ENCODE measurements around the gene IPO5.
"Not testable (repeated sequence)": the region's sequence is repeated elsewhere in the genome, so short reads cannot be mapped to it uniquely, and the experiment has no call there.

The IPO5 gene

GRCh38 chr13:98014766-98015165 is 61.3 kb downstream of the IPO5 start:
- no peak for DNase-seq (ENCODE audit: low read depth)

GRCh38 chr13:98018293-98018692 is 64.8 kb downstream of the IPO5 start:
- no peak for DNase-seq (ENCODE audit: low read depth)

- no peak for DNase-seq (ENCODE audit: low read depth)
Measured at GRCh38 chr13:98019186-98019585, 65.7 kb downstream of the IPO5 start.

GRCh38 chr13:98020271-98020670 is 66.8 kb downstream of the IPO5 start:
- DNase-seq (ENCODE audit: low read depth): no peak

- DNase-seq (ENCODE audit: low read depth): no peak
Measured at GRCh38 chr13:98022210-98022609, 68.7 kb downstream of the IPO5 start.

- DNase-seq (ENCODE audit: low read depth): no peak
Measured at GRCh38 chr13:98025480-98026025, 72.1 kb downstream of the IPO5 start.

- no peak for DNase-seq (ENCODE audit: low read depth)
Measured at GRCh38 chr13:98026457-98026857, 73.0 kb downstream of the IPO5 start.

GRCh38 chr13:98032168-98032567 is 78.7 kb downstream of the IPO5 start:
- DNase-seq (ENCODE audit: low read depth): no peak

GRCh38 chr13:98033277-98034247 is 80.1 kb downstream of the IPO5 start:
- DNase-seq (ENCODE audit: low read depth): no peak

GRCh38 chr13:98035373-98035772 is 81.9 kb downstream of the IPO5 start:
- no peak for DNase-seq (ENCODE audit: low read depth)

GRCh38 chr13:98036564-98037302 is 83.3 kb downstream of the IPO5 start:
- DNase-seq (ENCODE audit: low read depth): not testable (repeated sequence)

- DNase-seq (ENCODE audit: low read depth): no peak
Measured at GRCh38 chr13:98039261-98039660, 85.8 kb downstream of the IPO5 start.

- DNase-seq (ENCODE audit: low read depth): no peak
Measured at GRCh38 chr13:98039964-98040363, 86.5 kb downstream of the IPO5 start.

GRCh38 chr13:98041081-98041820 is 87.8 kb downstream of the IPO5 start:
- DNase-seq (ENCODE audit: low read depth): no peak

GRCh38 chr13:98044301-98044700 is 90.8 kb downstream of the IPO5 start:
- DNase-seq (ENCODE audit: low read depth): no peak

- DNase-seq (ENCODE audit: low read depth): not testable (repeated sequence)
Measured at GRCh38 chr13:98047785-98048184, 94.3 kb downstream of the IPO5 start.

- DNase-seq (ENCODE audit: low read depth): no peak
Measured at GRCh38 chr13:98048265-98048664, 94.8 kb downstream of the IPO5 start.

GRCh38 chr13:98050041-98050466 is 96.6 kb downstream of the IPO5 start:
- no peak for DNase-seq (ENCODE audit: low read depth)

- DNase-seq (ENCODE audit: low read depth): no peak
Measured at GRCh38 chr13:98052412-98052811, 98.9 kb downstream of the IPO5 start.

GRCh38 chr13:98054301-98054700 is 100.8 kb downstream of the IPO5 start:
- DNase-seq (ENCODE audit: low read depth): no peak

- DNase-seq (ENCODE audit: low read depth): no peak
Measured at GRCh38 chr13:98055623-98056022, 102.1 kb downstream of the IPO5 start.

GRCh38 chr13:98056839-98057410 is 103.5 kb downstream of the IPO5 start:
- no peak for DNase-seq (ENCODE audit: low read depth)

Data from stimulated activated CD8-positive, alpha-beta memory T cell treated with anti-CD3 and anti-CD28 coated beads, Interleukin-15, amount 100 ng/mL, for 1 hour (primary cell).